SKM-1 (cell line): ENCODE results near the gene BATF3.
"Not testable (repeated sequence)": the region's sequence is repeated elsewhere in the genome, so short reads cannot be mapped to it uniquely, and the experiment has no call there.

Source experiments
- DNase-seq: peaks from one replicate; lab custom pipeline; 2025; ENCODE audit not compliant: unreplicated experiment; lab: John Stamatoyannopoulos, UW

The BATF3 gene, protein sequence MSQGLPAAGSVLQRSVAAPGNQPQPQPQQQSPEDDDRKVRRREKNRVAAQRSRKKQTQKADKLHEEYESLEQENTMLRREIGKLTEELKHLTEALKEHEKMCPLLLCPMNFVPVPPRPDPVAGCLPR

DNA sequence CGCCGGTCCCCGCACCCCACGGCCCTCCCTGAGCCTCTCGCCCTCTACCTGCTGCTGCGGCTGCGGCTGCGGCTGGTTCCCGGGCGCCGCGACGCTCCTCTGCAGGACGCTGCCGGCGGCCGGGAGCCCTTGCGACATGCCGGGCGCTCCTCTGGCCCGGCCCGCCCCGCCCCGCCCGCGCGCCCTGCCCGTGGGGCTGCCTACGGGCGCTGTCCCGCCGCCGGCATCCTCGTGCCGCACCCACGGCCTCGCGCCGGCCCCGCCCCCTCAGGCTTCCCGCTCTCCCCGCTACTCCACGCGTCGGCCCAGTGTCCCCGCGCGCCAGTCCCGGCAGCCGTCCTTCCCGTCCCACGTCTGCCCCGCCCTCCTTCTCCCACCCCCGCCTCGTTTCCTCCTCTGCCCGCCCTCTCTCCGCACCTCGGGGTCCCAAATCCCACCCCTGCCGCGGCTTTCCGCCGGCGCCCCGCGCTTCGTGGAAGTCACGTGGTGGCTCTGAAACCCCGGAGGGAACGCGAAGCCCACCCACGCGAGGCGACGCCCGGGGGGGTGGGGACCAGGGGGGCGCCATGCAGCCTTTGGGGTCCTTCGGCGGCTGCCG, at the start of gene BATF3:
BATF3 (minus strand) TSS at position 216 of the 598 bp plus-strand sequence; CDS start at position 138, 78 bp downstream.
- no peak for DNase-seq

DNA sequence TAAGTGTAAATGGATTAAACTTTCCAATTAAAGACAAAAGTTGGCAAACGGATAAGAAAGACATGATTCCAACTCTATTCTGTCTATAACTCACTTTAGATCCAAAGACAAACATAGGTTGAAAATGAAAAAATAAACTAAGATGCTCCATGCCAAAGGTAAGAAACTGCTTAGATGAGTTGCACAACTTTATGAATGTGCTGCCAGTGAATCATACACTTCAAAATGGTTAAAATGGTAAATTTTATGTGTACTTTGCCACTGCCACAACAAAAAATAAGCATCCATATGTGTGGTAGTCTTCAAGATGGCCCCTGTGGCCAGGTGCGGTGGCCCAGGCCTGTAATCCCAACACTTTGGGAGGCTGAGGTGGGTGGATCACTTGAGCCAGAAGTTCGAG, 46.9 kb upstream of the BATF3 start:
- no peak for DNase-seq

DNA sequence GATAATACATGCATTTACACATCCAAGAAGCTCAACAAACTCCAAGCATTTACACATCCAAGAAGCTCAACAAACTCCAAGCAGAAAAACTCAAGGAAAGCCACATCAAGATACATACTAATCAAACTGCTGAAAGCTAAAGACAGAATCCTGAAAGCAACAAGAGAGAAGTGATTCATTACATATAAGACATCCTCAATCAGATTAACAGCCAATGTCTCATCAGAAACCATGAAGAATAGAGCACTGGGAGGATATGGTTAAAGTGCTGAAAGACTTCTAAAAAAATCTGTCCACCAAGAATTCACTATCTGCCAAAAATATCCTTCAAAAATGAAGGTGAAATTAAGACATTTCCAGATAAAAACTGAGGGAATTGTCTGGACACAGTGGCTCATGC, 45.7 kb upstream of the BATF3 start:
- DNase-seq = no peak

DNA sequence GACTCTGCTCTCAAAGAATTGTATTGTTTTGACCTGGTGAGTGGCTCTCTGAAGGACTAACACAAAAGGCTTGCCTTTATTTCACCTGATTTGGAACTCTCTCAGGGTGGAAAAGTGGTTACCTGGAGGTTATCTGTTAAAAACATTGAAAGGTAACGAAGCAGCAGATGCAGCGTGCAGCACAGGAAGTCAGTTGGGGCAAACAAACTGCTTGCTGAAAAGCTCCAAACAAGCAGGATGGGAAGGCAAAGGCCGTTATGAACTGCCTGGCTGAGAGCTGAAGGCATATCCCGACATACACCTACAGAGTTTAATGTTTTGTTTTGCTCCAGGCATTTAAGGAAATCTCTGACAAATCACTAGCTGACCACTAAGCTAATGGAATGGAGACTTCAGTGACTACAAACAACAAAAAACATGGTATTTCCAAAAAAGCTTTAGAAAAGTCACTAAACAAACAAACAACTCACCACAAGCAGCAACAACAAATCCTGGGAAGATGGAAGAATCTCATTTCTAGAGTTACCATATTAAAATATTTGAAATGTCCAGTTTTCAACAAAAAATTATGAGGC, 44.3 kb upstream of the BATF3 start:
- DNase-seq = no peak

DNA sequence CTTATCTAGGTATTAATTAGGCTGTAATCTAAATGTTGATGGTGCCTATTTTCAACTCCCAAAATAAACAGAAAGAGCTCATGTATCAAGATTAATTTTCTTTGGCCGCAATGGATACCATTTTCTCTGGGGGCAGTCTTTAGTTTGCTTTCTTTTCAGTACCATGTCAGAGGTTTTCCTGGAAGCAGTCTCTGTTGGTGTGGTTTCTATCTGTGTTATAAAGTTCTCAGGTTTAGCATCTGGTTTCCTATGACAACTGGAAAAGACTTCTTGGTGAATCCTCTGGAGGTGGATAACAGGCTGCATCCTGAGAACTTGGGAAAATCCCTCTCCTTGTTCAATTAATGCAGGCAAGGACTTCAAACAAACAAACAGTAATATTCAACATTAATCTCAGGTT, 38.7 kb upstream of the BATF3 start:
- DNase-seq = no peak

DNA sequence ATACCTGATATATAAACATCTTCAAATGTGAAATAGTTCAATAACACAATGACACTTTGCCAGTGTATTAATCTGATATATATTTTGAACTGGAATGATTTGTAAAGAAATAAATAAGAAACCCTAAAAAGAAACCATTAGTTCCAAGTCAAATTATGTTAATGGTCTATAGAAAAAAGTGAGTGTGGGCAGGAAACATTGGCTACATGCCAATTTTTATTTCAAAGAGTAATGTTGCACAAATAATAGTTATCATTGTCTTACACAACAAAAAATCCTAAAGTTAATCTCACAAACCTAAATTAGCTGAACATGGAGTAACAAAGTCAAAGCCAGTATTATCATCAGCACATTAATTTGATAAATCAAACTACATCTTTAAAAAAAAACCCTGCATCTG, 37.9 kb upstream of the BATF3 start:
- no peak for DNase-seq

DNA sequence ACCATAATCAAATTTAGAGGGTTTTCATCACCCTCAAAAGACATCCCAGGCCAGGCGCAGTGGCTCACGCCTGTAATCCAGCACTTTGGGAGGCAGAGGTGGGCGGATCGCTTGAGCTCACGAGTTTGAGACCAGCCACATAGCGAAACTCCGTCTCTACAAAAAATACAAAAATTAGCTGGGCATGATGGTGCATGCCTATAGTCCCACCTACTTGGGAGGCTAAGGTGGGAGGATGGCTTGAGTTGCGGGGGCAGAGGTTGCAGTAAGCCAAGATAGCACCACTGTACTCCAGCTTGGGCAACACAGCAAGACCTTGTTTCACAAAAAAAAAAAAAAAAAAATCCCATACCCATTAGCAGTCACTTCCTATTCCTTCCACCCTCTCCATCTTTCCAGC, 33.5 kb upstream of the BATF3 start:
- no peak for DNase-seq

DNA sequence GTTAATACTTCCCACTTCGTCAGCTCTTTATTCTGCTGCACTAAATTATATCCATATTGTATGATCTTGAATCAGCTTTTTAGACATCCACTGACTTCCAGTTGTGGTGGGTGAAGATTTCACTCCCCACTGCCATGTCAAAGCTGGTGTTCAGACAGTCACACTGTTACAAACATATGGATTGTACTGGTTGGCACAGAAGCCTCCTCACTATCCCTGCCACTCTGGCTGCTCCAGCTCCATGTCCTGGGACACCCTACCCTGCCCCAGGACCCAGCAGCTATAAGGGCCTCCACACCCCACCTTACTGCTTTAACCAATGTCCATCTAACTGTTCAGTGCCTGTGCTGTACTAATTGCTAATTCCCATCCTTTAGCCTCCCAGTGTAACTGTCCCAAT, 32.0 kb upstream of the BATF3 start:
- no peak for DNase-seq

DNA sequence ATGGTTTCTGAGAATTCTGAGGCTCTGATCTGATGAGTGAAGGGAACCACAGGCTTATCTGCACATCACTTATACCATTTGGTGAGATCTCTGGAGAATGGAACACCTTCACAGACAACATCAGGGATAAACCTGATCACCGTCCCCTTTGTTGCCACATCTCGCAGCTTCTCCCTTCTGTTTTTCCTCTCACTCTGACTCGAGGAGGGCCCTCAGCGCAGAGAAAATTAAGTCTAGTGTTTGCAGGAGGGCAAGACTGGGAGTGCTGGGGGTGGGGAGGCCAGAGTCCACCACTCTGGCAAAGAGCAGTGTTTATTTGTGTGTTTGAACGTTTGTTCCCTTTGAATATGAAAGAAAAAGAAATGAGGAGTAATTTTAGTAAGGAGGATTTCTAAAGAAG, 29.0 kb upstream of the BATF3 start:
- DNase-seq = no peak

DNA sequence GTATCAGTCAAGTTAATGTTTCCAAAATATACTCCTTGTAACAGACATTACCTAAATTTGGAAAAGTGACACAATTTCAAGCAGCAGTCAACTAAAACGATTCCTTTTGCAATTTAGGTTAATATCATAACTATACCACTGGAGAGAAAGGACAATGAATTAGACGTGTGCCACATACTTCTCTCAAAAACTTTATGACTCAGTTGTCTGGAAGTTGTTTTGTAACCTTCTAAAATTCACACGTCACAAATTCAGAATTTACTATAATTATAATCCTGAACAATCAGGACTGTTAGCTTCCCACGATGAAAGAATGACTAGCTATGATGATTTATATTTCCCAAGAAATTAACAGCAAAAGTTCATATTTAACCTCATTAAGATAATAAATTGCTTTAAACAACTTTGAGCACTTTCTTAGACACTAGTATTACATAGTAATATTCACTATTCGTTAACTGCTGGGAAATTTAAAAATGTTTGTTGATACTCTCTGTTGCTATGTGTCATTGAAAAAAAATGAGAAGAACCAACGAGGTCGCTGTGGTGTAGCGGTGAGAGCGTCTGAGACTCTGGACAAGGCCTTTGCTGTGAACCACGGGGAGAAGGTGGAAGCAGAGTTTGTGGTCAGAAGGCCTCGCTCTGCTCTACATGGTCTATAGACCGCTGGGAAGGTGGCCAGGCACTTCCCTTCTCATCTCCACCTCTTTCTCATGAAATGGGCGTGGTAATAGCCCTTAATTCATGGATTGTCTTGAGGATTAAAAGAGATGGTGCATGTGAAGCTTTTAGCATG, 27.9 kb upstream of the BATF3 start:
- no peak for DNase-seq

DNA sequence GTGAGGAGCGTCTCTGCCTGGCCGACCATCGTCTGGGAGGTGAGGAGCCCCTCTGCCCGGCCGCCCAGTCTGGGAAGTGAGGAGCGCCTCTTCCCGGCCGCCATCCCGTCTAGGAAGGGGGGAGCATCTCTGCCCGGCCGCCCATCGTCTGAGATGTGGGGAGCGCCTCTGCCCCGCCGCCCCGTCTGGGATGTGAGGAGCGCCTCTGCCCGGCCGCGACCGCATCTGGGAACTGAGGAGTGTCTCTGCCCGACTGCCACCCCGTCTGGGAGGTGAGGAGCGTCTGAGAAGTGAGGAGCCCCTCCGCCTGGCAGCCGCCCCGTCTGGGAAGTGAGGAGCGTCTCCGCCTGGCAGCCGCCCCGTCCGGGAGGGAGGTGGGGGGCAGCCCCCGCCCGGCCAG, 25.0 kb upstream of the BATF3 start:
- not testable (repeated sequence) for DNase-seq

DNA sequence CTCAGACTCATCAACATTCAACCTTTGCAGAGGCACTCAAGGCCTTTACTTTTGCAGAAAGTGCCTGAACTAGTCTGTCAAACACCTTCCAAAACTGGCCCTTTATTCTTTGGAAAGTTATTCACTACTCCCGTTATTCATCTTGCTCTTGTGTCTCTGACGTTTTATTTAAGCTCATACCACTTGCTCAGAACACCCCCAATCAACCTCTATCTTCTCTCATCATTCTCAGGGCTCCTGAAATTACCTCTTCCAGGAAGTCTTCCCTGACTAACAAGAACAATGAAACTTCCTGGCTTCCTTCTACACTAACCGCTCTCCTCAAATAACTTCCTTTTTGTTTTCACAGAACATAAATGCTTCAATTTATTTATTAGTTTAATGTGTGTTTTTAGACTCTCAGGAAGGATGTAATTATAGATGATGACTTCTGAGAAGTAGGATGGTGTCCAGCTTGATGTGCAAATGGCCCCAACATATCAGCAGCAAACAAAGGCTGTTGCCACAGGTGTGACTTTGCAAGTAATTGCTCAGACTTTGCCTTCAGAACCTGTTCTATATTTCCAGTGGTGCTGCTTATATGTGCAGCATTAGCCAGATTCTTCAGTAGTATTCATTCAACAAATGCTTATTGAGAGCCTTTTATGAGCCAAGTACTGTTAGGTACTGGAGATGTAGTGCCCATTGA, 22.8 kb upstream of the BATF3 start:
- no peak for DNase-seq

DNA sequence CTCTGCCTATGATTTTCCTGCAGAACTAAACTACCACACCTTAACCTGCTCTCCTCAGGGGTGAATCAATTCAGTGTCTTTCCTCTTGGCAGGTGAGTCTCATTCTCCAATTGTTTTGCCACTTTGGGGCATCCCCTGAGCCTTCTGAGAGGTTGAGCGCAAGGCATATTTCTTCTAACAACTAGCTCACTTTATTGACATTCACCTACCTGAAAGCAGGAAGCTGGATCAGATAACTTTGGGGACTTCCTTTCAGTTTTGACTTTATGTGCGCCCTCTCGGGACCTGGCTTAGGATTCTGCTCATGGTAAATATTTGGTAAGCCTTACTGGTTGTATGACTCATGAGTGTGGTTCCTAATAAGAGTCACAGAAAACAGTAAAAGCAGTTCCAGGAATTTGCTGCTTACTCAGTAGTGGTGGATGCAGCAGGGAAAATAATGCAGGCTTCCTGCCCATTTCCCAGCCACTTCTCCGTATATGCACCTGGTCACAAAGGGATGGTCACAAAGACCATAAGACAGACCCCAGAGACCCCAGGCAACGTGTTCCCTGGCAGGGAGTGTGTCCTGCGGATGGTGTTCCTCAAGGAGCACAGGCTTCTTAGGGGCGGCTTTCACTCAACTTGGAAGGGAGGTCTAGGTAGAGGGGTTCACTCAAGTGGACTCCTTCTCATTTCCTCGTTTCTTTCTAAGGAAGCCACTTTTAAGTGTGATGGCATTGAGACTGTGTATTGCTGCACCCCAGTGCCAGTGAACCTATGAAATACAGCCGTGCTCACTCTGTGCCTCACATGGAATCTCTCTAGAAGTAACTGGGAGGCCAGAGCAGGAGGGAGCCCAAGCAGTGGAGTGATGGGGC, 22.0 kb upstream of the BATF3 start:
- no peak for DNase-seq

DNA sequence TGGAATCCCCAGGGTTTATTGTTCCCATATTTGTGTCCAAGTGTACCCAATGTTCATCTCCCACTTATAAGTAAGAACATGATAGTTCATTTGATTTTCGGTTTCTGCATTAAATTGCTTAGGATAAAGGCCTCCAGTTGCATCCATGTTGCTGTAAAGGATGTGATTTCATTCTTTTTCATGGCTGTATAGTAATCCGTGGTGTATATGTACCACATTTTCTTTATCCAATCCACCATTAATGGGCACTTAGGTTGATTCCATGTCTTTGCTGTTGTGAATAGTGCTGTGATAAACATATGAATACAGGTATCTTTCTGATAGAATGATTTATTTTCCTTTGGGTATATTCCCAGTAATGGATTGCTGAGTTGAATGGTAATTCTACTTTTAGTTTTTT, 20.0 kb upstream of the BATF3 start:
- no peak for DNase-seq

DNA sequence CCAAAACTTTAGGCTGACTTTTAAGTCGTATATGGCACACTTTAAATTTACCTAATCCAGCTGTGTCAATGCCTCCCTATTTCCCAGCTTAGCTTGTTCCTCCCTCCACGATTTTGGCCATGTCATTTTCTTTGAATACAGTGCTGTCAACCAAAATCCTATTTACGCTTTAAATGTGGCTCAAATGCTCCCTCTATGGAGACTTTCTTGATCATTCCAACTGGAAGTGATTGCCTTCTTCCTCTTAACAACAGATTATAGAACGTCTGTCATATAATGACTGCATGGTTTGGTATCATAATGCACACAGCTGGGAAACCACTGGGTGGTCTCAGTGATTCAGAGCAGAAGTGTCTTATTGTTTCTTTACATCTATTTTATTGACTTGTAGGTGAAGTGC, 18.9 kb upstream of the BATF3 start:
- no peak for DNase-seq

DNA sequence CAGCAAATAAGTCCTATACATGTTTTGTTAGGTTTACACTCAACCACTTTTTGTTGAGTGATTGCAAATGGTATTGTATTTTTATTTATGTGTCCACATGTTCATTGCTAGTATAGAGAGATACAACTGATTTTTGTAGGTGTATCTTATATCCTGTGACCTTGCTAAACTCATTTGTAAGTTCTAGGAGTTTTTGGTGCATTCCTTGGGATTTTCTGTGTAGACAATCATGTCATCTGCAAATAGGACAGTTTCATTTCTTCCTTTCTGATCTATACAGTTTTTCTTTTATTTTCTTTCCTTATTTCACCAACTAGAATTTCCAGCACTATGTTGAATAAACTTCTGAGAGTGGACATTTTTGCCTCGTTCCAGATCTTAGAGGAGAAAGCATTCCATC, 16.5 kb upstream of the BATF3 start:
- no peak for DNase-seq

DNA sequence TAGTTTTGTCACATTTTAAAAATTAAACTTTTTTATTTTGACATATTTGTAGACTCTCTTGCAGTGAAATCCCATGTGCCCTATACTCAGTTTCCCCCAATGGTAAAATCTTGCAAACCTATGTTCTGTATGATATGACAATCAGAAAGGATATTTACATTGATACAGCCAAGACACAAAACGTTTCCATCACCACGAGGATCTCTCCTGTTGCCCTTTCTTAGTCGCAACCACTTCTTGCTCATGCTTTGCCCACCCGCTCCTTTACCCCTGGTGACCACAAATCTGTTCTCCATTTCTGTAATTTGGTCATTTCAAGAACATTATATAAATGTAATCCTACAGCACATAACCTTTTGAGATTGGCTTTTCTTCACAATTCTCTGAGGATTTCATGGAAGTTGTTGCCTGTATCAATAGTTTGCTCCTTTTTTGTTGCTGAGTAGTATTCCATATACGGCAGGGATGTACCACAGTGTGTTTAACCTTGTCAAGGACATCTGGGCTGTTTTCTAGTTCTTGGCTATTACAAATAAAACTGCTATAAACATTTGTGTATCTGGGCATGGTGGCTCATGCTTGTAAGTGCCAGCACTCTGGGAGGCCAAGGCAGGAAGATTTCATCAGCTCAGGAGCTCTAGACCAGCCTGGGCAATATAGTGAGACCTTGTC, 14.0 kb upstream of the BATF3 start:
- DNase-seq = no peak

DNA sequence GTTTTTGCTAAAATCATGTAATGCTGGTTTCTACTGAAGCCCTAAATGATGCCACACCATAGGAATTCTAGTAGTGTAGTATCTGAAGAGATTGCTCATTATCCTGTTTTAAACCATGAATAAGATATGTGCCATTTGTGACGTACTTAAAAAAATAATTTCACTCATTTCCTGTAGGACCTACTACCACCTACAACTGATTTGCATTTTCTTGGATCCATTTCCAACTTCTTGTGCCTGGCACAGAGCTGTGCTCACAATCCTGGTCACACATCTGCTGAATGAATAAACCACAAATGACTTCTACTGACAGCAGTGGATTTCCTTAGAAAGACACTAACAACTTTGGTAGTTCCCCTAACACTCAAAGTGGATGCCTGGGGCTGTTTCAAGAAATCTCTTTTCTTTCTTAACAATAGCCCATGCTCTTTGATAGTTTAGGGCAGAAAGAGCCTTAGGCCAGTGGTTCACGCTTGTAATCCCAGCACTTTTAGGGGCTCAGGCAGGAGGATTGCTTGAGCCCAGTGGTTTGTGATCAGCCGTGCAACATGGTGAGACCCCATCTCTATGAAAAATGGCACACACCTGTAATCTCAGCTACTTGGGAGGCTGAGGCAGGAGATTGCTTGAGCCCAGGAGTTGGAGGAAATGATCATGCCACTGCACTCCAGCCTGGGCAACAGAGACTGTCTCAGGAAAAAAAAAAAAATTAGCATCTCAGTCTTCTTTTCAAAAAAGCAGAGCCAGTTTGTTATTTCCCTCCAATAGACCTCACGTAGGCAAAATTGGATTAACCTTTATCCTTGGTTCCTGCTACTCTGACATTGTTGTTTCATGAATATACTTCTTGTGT, 13.0 kb upstream of the BATF3 start:
- DNase-seq = no peak

DNA sequence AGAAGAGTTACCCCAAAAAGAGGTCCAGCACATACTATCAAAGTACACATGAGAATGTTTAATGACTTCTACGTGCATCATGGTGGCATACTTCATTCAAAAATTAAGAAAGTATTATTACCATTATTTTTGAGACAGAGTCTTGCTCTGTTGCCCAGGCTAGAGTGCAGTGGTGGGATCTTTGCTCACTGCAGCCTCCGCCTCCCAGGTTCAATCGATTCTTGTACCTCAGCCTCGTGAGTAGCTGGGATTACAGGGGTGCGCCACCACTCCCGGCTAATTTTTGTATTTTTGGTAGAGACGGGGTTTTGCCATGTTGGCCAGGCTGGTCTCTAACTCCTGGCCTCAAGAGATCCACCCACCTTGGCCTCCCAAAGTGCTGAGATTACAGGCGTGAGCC, 12.3 kb upstream of the BATF3 start:
- DNase-seq = not testable (repeated sequence)
